Mucosa of stomach (tissue), 1 donor: Measurements from ENCODE around the gene RPH3AL.

ENCODE experiments used
- H3K27me3 ChIP-seq: one replicate; pipeline ENCODE4 v1.7.0; 2013; ENCODE audit warnings: mild to moderate bottlenecking, low read length; ENCODE audit not compliant: control insufficient read depth, insufficient read depth
- H3K36me3 ChIP-seq: one replicate; pipeline ENCODE4 v1.7.0; 2013; ENCODE audit warnings: low read length; ENCODE audit not compliant: control insufficient read depth, insufficient read depth
- H3K4me1 ChIP-seq: one replicate; pipeline ENCODE4 v1.7.0; 2013; ENCODE audit warnings: mild to moderate bottlenecking, low read length; ENCODE audit not compliant: control insufficient read depth, insufficient read depth
- H3K4me3 ChIP-seq: one replicate; pipeline ENCODE4 v1.7.0; 2013; ENCODE audit warnings: low read length
- H3K9ac ChIP-seq: one replicate; pipeline ENCODE4 v1.7.0; 2013; ENCODE audit warnings: mild to moderate bottlenecking, low read length, moderate library complexity
- H3K9me3 ChIP-seq: one replicate; pipeline ENCODE4 v1.7.0; 2013; ENCODE audit warnings: mild to moderate bottlenecking, low read length, moderate library complexity; ENCODE audit not compliant: control insufficient read depth
- donor health status: Pancreatic carcinoma.

The RPH3AL gene

GRCh38 chr17:336110-337021 is 16.2 kb downstream of the RPH3AL start:
- no peaks in the 10 kb centered on the region for H3K27me3 ChIP-seq
- peaks cover 37% of the 10 kb centered on the region for H3K4me1 ChIP-seq
- H3K36me3 ChIP-seq, result no peaks in the 10 kb centered on the region
- peak overlapping the region; percentile 17 for H3K9ac ChIP-seq
- no peak overlapping the region for H3K4me3 ChIP-seq
- H3K9me3 ChIP-seq, result no peaks in the 10 kb centered on the region

- H3K4me3 ChIP-seq, result no peak overlapping the region
- H3K9me3 ChIP-seq, result no peaks in the 10 kb centered on the region
- no peak overlapping the region for H3K9ac ChIP-seq
- H3K36me3 ChIP-seq, result no peaks in the 10 kb centered on the region
- H3K27me3 ChIP-seq, result no peaks in the 10 kb centered on the region
- peaks cover 37% of the 10 kb centered on the region for H3K4me1 ChIP-seq
Observed at GRCh38 chr17:335691-336090, 16.9 kb downstream of the RPH3AL start.

DNA sequence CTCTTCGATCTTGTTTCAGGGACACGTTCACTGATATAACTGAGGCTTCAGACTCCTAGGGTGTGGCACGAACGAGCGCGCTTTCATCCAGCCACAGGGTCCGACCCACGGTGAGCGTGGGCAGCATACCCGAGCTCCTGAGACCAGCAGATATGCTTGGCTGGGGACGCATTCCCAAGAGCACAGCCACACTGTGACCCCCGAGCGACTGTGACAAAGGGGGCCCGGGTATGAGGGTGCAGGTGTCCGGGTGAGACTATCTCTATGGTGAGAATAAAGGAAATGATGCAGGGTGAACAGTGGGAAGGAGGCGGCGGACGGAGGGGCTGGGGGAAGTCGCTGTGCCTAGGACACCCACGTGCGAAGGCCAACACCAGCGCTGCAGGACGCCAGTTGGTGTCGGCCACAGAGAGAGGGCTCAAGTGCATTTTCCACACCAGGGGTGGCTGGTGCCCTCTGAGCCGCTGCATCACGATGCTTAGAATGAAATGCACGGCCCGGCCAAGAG is 17.6 kb downstream of the RPH3AL start:
- no peak overlapping the region for H3K4me3 ChIP-seq
- H3K36me3 ChIP-seq, result no peaks in the 10 kb centered on the region
- no peaks in the 10 kb centered on the region for H3K27me3 ChIP-seq
- peaks cover 35% of the 10 kb centered on the region for H3K4me1 ChIP-seq
- no peaks in the 10 kb centered on the region for H3K9me3 ChIP-seq
- no peak overlapping the region for H3K9ac ChIP-seq

DNA sequence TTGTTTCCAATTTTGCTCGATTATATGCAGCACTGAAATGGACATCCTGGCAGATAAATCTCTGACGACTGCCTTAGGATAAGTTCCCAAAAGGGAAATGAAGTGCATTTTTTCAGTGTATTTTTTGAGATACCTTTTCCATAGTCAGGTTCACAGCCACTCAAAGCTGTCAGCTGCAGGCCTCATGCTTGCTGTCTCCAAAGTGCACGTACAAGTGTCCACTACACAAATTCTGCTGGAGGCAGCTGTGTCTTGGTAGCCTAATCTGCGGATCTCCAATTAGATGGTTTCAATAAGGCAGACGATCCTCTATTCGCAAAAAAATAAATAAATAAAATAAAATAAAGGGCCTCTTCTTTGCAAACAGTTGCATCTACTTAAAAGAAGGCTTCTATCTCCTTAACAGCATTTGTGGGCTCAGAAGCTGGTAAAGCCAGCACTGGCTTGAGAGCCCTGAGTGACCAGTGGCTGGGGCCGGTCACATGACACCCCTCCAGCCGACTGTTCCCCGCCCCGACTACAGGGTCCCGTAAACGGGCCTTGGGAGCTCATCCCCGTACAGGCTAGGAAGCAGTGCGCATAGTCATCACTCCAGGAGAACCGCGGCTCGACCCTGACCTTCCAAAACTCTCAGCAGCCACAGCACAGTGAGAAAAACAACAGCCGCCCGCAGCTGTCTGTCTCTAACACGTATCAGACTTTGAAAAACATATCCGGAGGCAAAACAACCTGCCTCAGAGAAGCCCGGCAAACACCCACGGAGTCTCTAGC is 18.8 kb downstream of the RPH3AL start:
- no peak overlapping the region for H3K4me3 ChIP-seq
- H3K27me3 ChIP-seq, result no peaks in the 10 kb centered on the region
- H3K9me3 ChIP-seq, result no peaks in the 10 kb centered on the region
- peaks cover 23% of the 10 kb centered on the region for H3K4me1 ChIP-seq
- no peaks in the 10 kb centered on the region for H3K36me3 ChIP-seq
- peak overlapping the region; percentile 15 for H3K9ac ChIP-seq

- Histone ChIP-seq H3K9me3 (no peaks in the 10 kb centered on the region), H3K27me3 (no peaks in the 10 kb centered on the region), H3K4me1 (peaks cover 18% of the 10 kb centered on the region), H3K4me3 (no peak overlapping the region), H3K36me3 (no peaks in the 10 kb centered on the region), H3K9ac (no peak overlapping the region)
Observed at GRCh38 chr17:332558-333322, 19.9 kb downstream of the RPH3AL start.

- Histone ChIP-seq H3K36me3 (no peaks in the 10 kb centered on the region), H3K27me3 (no peaks in the 10 kb centered on the region), H3K9me3 (no peaks in the 10 kb centered on the region), H3K4me3 (no peak overlapping the region), H3K9ac (peak overlapping the region; percentile 37), H3K4me1 (peaks cover 18% of the 10 kb centered on the region)
Observed at GRCh38 chr17:332023-332422, 20.6 kb downstream of the RPH3AL start.

DNA sequence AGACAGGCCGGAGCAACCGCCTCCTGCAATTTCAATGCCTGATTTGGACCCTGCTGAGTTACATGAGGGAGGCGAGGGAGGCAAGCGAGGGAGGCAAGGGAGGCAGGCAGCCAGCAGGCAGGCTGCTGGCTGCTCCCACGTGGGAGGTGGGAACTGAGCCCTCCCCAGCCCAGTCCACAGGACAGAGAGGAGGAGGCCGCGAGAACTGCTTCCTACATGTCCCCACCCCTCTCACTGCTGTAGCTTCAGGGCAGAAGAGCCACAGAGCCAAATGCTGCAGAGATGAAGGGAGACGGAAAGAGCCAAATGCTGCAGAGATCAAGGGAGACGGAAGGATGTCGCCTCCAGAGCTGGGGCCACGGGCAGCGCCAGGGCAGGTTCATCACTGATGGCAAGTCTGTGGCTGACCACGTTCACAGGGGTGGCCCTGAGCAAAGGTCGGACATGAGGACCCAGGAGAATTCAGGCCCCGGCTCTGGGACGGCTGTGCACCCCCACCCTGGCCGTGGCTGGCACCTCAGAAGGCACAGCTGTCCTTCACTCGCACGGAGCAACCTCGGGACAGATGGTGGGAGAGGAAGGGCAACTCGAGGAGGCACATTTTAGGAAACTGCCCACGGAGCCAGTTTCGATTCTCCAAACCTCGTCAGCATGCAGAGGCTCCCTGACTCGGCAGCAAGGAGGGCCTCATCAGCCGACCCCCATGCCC is 21.5 kb downstream of the RPH3AL start:
- Histone ChIP-seq H3K4me1 (peaks cover 9% of the 10 kb centered on the region), H3K9ac (peak overlapping the region; percentile 37), H3K9me3 (no peaks in the 10 kb centered on the region), H3K27me3 (no peaks in the 10 kb centered on the region), H3K4me3 (no peak overlapping the region), H3K36me3 (no peaks in the 10 kb centered on the region)

- Histone ChIP-seq H3K4me1 (no peaks in the 10 kb centered on the region), H3K36me3 (no peaks in the 10 kb centered on the region), H3K9me3 (no peaks in the 10 kb centered on the region), H3K9ac (no peak overlapping the region), H3K4me3 (no peak overlapping the region), H3K27me3 (no peaks in the 10 kb centered on the region)
Observed at GRCh38 chr17:329784-330420, 22.7 kb downstream of the RPH3AL start.

DNA sequence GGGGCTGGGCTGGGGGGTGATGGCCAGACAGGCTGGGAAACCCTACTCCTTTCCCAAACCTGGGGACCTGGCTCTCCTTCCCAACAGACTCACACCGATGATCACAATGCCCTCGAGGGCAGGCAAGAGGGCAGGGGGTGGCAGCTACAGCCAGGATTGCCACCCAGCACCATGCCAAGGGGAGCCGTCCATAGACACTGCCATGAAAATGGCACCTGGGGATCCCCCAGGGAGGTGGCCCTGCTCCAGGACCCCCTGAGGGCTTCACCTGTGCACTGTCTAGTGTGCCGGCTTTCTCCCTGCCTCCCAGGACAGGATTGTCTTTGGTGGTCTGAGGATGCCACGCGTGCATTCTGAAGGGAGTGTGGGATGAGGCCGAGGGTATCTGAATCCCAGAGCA is 24.6 kb downstream of the RPH3AL start:
- H3K27me3 ChIP-seq, result no peaks in the 10 kb centered on the region
- no peak overlapping the region for H3K9ac ChIP-seq
- no peaks in the 10 kb centered on the region for H3K4me1 ChIP-seq
- no peak overlapping the region for H3K4me3 ChIP-seq
- no peaks in the 10 kb centered on the region for H3K36me3 ChIP-seq
- no peaks in the 10 kb centered on the region for H3K9me3 ChIP-seq

DNA sequence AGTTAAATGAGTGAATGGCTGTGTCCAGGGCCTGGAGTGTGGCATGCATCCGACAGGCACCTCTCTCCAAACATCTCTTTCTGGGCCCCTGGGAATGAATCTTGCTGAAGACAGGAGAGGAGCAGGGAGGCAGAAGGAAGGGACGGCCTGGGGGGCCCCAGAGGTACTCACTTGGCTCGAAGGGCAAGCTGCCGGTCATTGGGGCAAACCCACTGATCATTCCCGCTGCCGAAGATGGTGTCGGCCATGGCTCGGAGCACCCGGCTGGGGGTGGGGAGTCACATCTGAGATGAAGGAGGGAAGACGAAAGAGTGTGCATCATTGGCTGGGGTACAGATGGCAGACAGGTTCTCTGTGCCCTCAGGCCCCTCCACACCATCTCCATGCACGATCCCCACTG is 25.3 kb downstream of the RPH3AL start:
- Histone ChIP-seq H3K4me3 (no peak overlapping the region), H3K27me3 (no peaks in the 10 kb centered on the region), H3K4me1 (no peaks in the 10 kb centered on the region), H3K9me3 (no peaks in the 10 kb centered on the region), H3K36me3 (no peaks in the 10 kb centered on the region), H3K9ac (no peak overlapping the region)

- H3K4me3 ChIP-seq, result no peak overlapping the region
- H3K9ac ChIP-seq, result no peak overlapping the region
- no peaks in the 10 kb centered on the region for H3K4me1 ChIP-seq
- no peaks in the 10 kb centered on the region for H3K27me3 ChIP-seq
- H3K9me3 ChIP-seq, result no peaks in the 10 kb centered on the region
- H3K36me3 ChIP-seq, result no peaks in the 10 kb centered on the region
Observed at GRCh38 chr17:326010-326621, 26.5 kb downstream of the RPH3AL start.
